Motor neuron (in vitro differentiated cells): ENCODE data around the gene VASP. TPM values are rescaled to one million over a fixed set of nuclear protein-coding genes. Genes with fewer than 3 reads are reported as not detected.

ENCODE experiments used
- ATAC-seq, 8 experiments: fragments of 200-7000 bp; cut with Tn5 transposase; replicated peaks in 6 of 8; 2 replicates each; pipeline ENCODE4 v1.8.0; 2021; ENCODE audit warnings: mild to moderate bottlenecking in 8 of 8, moderate library complexity in 8 of 8
- H3K27ac ChIP-seq, 2 donors: fragments of 250-450 bp; sonication (Bioruptor Pico); 2 replicates each; pipeline ENCODE4 v1.9.0; 2021; ENCODE audit warnings: antibody characterized with exemption in 2 of 2, mild to moderate bottlenecking in 2 of 2, moderate library complexity in 1 of 2
- H3K4me1 ChIP-seq, 2 donors: fragments of 250-450 bp; sonication (Bioruptor Pico); replicated peaks in 1 of 2; 2 replicates each; pipeline ENCODE4 v1.6.1; 2021; ENCODE audit warnings: antibody characterized with exemption in 2 of 2, mild to moderate bottlenecking in 2 of 2, moderate library complexity in 1 of 2
- H3K4me3 ChIP-seq, 5 donors: fragments of 250-450 bp; sonication (Bioruptor Pico); 2 replicates each; pipeline ENCODE4 v1.9.0; 2021; ENCODE audit warnings: antibody characterized with exemption in 5 of 5, mild to moderate bottlenecking in 5 of 5, moderate library complexity in 4 of 5
- WGBS, 10 experiments: fragments of 450-650 bp; shearing (Covaris generic); methylation state at CpG; one replicate each; pipeline ENCODE4 v1.0.0; 2022; 5-methylcytosine and 5-hydroxymethylcytosine counted together
- in situ Hi-C, 9 experiments: fragments of 400-800 bp; cut with MboI; loops; one replicate each; pipeline ENCODE4 v1.15.0; 2021; ENCODE audit warnings: low sequenced_read_pairs in 9 of 9, low pct_unique_long_range_greater_than_20kb in 2 of 9; ENCODE audit not compliant: unreplicated experiment in 9 of 9
- total RNA-seq, 8 experiments: library from RNA; unstranded; fragments of 300-600 nt; gene quantifications; 2 replicates each; pipeline versions ENCODE4 v1.2.3 to v1.2.4, GENCODE V29; 2022

The VASP gene
- total RNA-seq, 8 experiments from 2014 or later: 11.6 to 52.1 (median 23.7) TPM

DNA sequence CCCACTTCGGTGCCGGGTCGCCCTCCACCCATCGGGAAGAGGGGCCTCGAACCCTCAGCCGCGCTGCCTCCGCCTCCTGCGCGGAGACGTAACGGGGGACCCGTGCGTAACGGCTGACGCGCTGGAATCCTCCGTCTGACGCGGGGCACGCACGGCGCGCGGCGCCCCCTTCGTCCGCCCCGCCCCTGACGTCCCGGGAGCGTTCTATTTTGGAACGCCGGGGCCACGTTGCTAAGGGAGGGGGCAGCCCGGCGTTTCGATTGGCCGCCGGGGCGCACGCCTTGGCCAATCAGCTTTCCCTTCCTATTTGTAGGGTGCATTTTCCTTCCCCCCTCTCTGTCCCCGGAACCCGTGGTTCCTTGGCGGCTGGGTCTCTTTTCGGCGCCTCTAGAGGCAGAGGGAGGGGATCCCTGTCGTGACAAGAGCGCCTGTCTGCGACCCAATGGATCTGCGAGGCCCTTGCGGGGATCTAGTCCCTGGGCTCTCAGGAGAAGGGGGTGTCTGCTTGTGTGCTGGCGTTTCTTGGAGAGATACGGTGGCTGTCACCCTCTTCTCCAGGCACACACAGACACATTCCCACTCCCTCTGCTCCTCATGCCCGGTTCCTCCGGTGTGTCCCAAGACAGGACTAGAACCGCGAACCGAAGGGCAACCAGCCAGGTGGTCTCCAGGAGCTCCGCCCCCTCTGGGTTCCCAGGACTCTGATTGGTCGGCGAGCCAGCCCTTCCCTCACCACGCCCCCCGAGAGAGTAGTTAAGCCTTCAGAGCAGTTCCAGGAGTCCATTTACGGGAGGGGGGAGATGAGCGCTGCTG is 37.9 kb upstream of the VASP start:
- Histone ChIP-seq H3K4me1 (peaks cover 0 to 11% of the 10 kb centered on the region in 2 donors), H3K27ac (peak overlapping the region; percentile 69 to 83), H3K4me3 (peak overlapping the region; percentile 46 to 69 (median 64))
- in situ Hi-C loops: no loop called here
- peak; percentile 31 to 81 (median 76) for ATAC-seq
- 0% methylated on average over 1 to 5 of the region's 66 CpGs; no CpG with 5 or more reads in 6 of the 10 experiments for WGBS, 10 experiments

GRCh38 chr19:45469945-45470761 is 37.1 kb upstream of the VASP start:
- peaks cover 0 to 11% of the 10 kb centered on the region in 2 donors for H3K4me1 ChIP-seq
- WGBS, 10 experiments: 0 to 26% (median 0%) methylated on average over 1 to 6 of the region's 33 CpGs; no CpG with 5 or more reads in 6 of the 10 experiments
- peak overlapping the region in 1 of 2 donors; percentile 5 for H3K27ac ChIP-seq
- H3K4me3 ChIP-seq: peak overlapping the region; percentile 46 to 69 (median 64)
- in situ Hi-C loops: no loop called here
- ATAC-seq: peak; percentile 1 to 18 (median 4)

DNA sequence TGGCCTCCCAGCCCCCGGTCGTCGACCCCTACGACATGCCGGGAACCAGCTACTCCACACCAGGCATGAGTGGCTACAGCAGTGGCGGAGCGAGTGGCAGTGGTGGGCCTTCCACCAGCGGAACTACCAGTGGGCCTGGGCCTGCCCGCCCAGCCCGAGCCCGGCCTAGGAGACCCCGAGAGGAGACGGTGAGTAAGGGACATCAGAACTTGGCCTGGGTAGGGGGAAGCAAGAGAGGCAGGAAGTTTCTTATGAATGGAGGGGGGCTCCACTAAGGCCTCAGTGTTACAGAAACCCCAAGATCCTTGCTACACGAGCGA is 36.6 kb upstream of the VASP start:
- 75 to 93% (median 90%) methylated on average over 2 to 4 of the region's 15 CpGs; no CpG with 5 or more reads in 7 of the 10 experiments for WGBS, 10 experiments
- ATAC-seq: no peak
- peaks cover 0 to 11% of the 10 kb centered on the region in 2 donors for H3K4me1 ChIP-seq
- no peak overlapping the region for H3K4me3 ChIP-seq
- in situ Hi-C loops: no loop called here
- H3K27ac ChIP-seq: no peak overlapping the region

DNA sequence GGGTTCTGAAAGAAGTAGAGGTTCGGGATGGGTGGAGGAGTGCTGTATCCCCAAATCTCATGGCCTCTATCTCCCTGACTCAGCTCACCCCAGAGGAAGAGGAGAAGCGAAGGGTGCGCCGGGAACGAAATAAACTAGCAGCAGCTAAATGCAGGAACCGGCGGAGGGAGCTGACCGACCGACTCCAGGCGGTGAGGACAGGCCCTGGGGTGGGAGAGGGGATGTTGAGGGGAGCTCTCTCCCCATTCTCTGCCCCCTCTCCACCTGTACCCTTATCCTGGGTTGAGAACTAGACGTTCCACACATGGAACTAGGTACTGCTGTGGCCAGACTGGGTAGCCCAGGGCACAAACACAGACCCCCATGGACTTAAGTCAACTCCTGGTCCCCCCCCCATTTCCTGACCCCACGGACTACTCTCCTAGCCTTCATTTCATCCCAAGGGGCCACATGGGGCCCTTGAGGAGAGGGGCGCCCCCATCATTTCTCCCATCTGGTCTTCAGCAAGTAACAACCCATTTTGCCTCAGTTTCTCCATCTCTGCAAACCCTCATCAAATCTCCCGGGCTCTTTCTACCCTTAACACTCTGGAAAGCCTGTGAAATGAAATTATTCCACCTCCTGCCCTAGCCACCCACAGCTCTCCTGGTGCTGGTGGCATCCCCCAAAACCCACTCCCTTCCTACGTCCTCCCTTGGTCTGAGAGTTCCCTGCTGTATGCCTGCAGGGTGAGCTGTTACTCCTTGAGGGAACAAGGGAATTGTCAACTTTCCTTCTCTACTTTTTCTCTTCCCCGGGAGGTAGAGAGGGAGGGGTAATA is 36.0 kb upstream of the VASP start:
- WGBS, 10 experiments: 20 to 100% (median 69%) methylated on average over 1 to 6 of the region's 16 CpGs; no CpG with 5 or more reads in 2 of the 10 experiments
- H3K4me3 ChIP-seq: no peak overlapping the region
- in situ Hi-C loops: no loop called here

GRCh38 chr19:45471931-45472562 is 35.2 kb upstream of the VASP start:
- no peak overlapping the region for H3K27ac ChIP-seq
- WGBS, 10 experiments: 0 to 100% (median 82%) methylated on average over 1 to 4 of the region's 7 CpGs; no CpG with 5 or more reads in 4 of the 10 experiments
- H3K4me1 ChIP-seq: peaks cover 0 to 11% of the 10 kb centered on the region in 2 donors
- no peak for ATAC-seq
- peak overlapping the region in 1 of 5 donors; percentile 11 for H3K4me3 ChIP-seq
- in situ Hi-C loops: no loop called here

More for the DNA sequence above, 36.0 kb upstream of the VASP start:
- H3K4me1 ChIP-seq: peaks cover 0 to 11% of the 10 kb centered on the region in 2 donors
- ATAC-seq: no peak
- H3K27ac ChIP-seq: no peak overlapping the region

- Histone ChIP-seq H3K27ac (no peak overlapping the region), H3K4me3 (peak overlapping the region in 1 of 5 donors; percentile 11), H3K4me1 (peaks cover under 1 to 11% of the 10 kb centered on the region in 2 donors)
- 0 to 91% (median 64%) methylated on average over 1 to 10 of the region's 44 CpGs; no CpG with 5 or more reads in 6 of the 10 experiments for WGBS, 10 experiments
- in situ Hi-C loops: no loop called here
- ATAC-seq: no peak
Measured at GRCh38 chr19:45472563-45473366, 34.5 kb upstream of the VASP start.

GRCh38 chr19:45473367-45473681 is 34.0 kb upstream of the VASP start:
- Histone ChIP-seq H3K4me3 (no peak overlapping the region), H3K4me1 (peaks cover 3 to 11% of the 10 kb centered on the region in 2 donors), H3K27ac (no peak overlapping the region)
- 0% methylated on average over 1 of the region's 5 CpGs; no CpG with 5 or more reads in 9 of the 10 experiments for WGBS, 10 experiments
- ATAC-seq: no peak
- in situ Hi-C loops: no loop called here

DNA sequence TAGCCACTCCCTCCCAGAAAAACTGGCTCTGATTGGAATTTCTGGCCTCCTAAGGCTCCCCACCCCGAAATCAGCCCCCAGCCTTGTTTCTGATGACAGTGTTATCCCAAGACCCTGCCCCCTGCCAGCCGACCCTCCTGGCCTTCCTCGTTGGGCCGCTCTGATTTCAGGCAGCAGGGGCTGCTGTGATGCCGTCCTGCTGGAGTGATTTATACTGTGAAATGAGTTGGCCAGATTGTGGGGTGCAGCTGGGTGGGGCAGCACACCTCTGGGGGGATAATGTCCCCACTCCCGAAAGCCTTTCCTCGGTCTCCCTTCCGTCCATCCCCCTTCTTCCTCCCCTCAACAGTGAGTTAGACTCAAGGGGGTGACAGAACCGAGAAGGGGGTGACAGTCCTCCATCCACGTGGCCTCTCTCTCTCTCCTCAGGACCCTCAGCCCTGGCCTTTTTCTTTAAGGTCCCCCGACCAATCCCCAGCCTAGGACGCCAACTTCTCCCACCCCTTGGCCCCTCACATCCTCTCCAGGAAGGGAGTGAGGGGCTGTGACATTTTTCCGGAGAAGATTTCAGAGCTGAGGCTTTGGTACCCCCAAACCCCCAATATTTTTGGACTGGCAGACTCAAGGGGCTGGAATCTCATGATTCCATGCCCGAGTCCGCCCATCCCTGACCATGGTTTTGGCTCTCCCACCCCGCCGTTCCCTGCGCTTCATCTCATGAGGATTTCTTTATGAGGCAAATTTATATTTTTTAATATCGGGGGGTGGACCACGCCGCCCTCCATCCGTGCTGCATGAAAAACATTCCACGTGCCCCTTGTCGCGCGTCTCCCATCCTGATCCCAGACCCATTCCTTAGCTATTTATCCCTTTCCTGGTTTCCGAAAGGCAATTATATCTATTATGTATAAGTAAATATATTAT is 33.3 kb upstream of the VASP start:
- in situ Hi-C loops: no loop called here
- ATAC-seq: no peak
- 0 to 100% (median 80%) methylated on average over 1 to 9 of the region's 27 CpGs; no CpG with 5 or more reads in 7 of the 10 experiments for WGBS, 10 experiments

DNA sequence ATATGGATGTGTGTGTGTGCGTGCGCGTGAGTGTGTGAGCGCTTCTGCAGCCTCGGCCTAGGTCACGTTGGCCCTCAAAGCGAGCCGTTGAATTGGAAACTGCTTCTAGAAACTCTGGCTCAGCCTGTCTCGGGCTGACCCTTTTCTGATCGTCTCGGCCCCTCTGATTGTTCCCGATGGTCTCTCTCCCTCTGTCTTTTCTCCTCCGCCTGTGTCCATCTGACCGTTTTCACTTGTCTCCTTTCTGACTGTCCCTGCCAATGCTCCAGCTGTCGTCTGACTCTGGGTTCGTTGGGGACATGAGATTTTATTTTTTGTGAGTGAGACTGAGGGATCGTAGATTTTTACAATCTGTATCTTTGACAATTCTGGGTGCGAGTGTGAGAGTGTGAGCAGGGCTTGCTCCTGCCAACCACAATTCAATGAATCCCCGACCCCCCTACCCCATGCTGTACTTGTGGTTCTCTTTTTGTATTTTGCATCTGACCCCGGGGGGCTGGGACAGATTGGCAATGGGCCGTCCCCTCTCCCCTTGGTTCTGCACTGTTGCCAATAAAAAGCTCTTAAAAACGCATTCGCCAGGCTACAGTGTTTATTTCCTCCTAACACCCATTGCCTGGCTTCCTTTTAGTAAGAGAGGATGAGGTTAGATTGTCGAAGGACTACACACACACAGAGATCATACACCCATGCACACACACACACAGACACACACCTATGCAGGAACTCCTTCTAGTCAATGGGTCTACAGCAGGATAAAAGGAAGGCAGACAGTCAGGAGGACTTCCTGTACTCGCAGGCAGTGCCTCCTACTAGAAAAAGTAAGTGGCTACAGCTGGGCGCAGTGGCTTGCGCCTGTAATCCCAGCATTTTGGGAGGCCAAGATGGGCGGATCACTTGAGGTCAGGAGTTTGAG is 32.4 kb upstream of the VASP start:
- WGBS, 10 experiments: 48 to 100% (median 68%) methylated on average over 1 to 17 of the region's 28 CpGs
- no peak overlapping the region for H3K27ac ChIP-seq
- H3K4me1 ChIP-seq: peaks cover 3 to 10% of the 10 kb centered on the region in 2 donors
- peak in 3 of 8 experiments; percentile 0 for ATAC-seq
- in situ Hi-C loops: loop anchor here in 2 of 9 experiments (5.0 kb wide), 1 partner anchor 38 kb away; no protein-coding TSS in a partner anchor
- no peak overlapping the region for H3K4me3 ChIP-seq

More for the DNA sequence above, 33.3 kb upstream of the VASP start:
- Histone ChIP-seq H3K4me3 (no peak overlapping the region), H3K4me1 (peaks cover 3 to 11% of the 10 kb centered on the region in 2 donors), H3K27ac (no peak overlapping the region)
